CD4-positive, alpha-beta T cell treated with Interleukin-2 at 100 ng/mL for 4 hours (primary cell): ENCODE measurements around the gene KCNK7.

Source experiments
- DNase-seq: peaks from one replicate; pipeline ENCODE4 v3.0.0-alpha.2; 2020; ENCODE audit warnings: low spot score

The KCNK7 gene

DNA sequence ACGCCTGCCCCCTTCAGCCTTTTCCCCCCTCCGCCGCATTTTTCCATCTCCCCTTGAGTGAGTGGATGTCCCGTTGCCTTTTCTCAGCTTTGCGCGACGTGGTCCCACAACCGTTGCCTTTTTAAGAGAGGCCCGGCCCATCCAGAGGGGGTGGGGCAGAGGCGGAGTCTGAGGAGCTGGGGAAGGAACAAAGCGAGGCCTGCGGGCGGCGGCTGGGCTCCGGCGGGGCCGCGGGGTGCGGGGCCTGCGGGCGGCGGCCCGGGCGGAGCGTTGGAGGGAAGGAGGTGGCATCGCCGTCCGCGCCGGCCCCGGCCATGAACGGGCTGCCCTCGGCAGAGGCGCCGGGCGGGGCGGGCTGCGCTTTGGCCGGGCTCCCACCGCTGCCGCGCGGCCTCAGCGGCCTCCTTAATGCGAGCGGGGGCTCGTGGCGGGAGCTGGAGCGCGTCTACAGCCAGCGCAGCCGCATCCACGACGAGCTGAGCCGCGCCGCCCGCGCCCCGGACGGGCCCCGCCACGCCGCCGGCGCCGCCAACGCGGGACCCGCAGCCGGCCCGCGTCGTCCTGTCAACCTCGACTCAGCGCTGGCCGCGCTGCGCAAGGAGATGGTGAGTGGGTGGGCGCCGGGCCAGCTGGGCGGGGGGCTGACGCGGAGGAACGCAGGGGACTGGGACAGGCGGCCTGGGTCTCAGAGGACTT is 23.1 kb downstream of the KCNK7 start, which contains the start of gene FAM89B:
Gene FAM89B, plus strand, starts transcription at position 183 of the 696 bp plus-strand sequence. Its CDS starts 132 bp downstream, at position 315.
- DNase-seq: peak; percentile 88

DNA sequence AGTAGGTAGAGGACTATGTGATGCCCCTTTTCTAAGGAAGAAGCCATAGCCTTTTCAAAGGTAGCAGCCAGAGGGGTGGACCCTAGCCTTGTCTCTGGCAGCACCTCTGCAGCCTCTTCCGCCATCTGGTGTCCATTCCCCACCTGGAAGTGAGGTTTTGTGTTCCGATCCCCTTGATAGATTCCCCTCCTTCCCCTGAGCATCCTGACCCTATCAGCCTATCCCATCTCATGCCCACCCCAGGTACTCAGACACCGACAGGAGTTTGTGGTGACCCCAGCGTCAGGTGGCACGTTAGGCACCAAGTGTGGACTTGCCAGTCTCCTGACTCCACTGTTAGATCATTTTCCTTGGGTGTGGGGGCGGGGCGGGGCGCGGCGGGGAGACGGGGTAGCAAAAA is 23.7 kb downstream of the KCNK7 start:
- DNase-seq: no peak

DNA sequence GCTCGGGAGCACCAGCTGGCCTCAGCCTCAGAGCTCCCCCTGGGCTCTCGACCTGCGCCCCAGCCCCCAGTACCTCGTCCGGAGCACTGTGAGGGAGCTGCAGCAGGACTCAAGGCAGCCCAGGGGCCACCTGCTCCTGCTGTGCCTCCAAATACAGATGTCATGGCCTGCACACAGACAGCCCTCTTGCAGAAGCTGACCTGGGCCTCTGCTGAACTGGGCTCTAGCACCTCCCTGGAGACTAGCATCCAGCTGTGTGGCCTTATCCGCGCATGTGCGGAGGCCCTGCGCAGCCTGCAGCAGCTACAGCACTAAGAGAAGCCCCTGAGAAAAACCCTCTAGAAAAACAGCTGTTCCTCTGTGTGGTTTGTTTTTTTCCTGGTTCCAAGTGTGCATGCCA is 24.2 kb downstream of the KCNK7 start:
- DNase-seq: no peak

DNA sequence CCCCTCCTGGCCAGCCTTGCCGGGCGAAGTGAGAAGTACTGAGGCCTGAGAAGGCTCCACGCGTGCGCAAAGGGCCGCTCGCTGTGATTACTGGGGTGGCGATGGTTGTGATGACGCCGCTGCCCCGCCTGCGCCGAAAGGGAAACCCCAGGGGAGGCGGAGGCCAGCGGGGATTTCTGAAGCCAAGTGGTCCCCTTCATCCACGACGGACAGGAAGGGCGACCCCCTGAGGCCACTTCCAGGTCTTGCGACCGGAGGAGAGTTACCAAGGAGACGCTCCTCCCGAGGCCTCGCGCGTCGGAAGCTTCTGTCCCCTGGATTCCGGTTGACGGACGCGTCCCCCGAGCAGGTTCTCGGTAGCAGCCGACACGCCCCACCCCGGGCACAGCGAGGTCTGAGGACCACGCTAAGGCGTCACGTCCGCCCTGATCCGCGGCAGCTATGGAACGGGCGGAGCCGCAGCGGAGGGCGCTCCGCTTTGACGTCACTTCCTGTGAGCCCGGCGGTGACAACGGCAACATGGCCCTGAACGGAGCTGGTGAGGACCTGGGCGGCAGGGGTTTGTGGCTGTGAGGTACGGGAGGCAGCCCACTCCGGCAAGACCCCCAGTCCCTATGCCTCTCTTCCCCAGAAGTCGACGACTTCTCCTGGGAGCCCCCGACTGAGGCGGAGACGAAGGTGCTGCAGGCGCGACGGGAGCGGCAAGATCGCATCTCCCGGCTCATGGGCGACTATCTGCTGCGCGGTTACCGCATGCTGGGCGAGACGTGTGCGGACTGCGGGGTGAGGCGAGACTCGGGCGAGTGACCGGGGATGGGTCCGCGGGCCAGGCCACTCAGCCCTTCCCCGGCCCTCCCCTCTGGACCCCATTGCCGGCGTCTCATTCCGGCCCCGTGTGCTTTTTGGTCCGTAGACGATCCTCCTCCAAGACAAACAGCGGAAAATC is 25.4 kb downstream of the KCNK7 start, which contains the start of gene ZNRD2:
Gene ZNRD2, plus strand, starts transcription at position 505 of the 946 bp plus-strand sequence. Its CDS starts 15 bp downstream, at position 520.
- peak; percentile 98 for DNase-seq

DNA sequence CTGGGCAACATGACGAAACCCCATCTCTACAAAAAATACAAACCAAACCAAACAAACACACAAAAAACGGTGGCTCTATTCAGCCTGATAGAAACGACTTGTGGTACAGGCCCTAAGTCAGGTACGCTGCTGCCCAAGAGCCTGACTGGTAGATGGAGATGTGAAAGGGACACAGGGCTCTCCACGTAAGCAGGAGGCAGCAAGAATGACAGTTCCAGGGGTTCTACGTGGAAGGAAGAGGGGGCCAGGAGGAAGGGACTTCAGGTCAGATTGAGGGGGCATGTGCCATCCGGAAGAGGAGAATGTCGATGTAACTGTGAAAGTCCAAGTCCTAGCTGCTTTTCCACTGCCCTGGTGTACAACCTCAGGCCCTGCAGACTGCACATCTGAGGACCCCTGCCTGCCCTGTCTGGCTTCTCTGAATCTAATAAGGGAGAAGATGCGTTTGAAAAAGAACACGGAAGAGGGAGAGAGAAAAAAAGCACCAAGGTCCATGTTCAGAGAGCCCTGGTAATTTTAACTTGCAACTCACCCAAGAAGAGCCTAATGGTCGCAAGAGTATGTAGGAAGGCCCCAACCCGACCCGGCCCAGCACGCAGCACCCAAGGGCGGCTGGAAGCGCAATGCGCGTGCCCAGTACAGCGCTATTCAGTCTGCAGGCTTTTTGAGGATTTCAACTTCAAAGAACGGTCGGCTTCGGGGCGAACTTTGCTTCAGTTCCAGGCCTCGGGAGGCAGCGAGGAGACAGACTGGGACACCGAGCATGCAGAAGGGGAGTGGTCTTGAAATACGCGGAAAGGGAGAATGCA is 26.2 kb downstream of the KCNK7 start:
- no peak for DNase-seq

DNA sequence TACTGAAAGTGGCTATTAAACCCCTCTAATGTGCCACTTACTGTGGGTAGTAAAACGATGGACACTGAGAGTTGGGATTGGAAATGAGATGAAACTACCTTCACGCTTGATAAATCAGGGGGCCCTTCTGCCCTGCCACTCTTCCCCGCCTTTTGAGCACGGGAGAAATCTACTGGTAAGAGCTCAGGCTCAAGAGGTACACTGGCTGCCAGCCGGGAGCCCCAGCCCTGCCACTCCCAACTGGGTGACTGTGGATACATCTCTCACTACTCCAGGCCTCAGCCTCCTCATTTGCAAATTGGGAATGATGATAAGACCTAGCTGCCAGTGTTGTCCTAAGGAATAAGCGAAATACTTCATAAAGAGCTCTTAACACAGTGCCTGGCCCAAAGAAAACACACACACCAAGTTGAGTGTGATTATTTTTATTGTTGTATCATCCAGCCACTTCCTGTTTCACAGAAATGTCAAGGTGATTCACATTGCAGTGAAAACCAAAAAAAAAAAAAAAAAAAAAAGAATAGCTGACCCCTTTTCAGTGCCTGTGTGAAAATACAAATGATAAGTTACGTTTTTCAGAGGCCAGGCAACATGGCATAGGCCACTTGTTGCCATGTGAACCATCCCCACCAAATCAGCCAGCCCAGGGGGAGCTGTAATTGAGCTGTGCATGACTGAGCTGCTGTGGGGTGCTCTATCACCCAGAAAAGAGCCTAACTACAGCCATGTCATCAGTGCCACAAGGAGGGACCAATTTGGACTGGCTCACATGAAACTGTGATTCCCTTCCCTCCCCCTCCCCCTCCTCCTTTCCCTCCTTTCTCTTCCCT is 29.8 kb downstream of the KCNK7 start:
- DNase-seq: peak; percentile 86

DNA sequence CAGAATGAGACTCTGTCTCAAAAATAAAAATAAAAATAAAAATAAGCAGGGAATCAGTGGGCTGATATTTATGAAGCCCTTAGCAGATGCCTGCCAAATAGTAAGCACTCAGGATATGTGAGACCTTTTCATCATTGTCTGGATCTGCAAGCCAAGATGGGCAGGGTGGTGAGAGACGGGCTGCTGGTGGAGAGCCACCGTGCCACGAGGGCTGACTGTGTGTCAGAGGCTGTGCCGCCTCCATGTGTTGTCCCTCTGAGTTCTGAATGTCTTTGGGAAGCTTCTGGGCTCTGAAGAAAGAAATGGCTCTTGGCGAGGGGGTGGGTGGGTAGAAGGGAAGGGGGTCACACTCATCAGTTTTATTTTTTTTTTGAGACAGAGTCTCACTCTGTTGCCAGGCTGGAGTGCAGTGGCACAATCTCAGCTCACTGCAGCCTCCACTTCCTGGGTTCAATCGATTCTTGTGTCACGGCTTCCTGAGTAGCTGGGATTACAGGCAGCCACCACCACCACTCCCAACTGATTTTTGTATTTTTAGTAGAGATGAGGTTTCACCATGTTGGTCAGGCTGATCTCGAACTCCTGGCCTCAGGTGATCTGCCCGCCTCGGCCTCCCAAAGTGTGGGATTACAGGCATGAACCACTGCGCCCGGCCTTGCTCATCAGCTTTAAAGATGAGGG is 30.6 kb downstream of the KCNK7 start:
- peak; percentile 56 for DNase-seq

DNA sequence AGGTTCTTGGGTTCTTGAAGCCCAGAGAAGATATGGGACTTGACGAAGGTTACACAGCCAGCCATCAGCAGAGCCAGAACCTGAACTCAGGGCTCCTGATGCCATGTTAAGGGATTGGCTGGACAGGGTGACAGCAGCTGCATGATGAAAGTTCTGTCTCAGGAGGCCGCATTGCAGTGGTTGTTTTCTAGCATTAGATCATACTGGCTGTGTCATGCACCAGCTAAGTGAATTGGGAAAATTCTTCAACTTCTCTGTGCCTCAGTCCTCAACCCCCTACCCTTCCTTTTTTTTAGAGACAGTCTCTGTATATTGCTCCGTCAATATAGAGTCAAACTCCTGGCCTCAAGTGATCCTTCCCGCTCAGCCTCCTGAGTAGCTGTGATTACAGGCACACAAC is 32.0 kb downstream of the KCNK7 start:
- DNase-seq: no peak

DNA sequence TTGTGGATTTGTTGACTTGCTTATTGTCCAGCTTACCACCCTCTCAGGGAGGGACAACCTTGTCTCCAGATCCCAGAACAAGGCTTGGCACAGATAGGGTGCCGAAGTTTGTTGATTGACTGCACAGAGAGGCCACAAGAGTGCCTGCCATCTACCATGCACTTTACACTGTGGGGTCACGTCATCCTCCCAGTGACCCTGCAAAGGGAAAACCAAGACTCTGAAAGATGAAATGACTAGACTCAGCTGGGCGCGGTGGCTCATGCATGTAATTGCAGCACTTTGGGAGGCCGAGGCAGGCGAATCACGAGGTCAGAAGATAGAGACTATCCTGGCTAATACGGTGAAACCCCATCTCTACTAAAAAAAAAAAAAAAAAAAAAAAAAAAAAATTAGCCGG is 32.8 kb downstream of the KCNK7 start:
- no peak for DNase-seq

DNA sequence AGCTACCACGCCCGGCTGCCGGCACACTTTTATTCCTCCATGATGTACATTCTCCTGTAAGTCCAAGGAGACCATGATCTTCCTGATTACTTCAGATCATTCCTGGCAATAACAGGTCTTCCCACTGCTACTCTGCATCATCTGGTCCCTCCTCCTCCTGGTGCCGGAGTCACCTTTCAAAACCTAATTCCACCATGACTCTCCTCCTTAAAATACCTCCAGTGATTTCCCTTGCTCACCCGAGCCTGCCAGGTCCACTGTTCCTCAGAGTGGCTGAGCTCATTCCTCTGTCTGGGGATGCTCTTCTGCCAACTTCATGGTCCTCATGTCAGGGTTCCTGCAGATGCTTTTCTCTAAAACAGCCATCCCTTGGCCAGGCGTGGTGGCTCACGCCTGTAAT is 33.6 kb downstream of the KCNK7 start:
- no peak for DNase-seq

DNA sequence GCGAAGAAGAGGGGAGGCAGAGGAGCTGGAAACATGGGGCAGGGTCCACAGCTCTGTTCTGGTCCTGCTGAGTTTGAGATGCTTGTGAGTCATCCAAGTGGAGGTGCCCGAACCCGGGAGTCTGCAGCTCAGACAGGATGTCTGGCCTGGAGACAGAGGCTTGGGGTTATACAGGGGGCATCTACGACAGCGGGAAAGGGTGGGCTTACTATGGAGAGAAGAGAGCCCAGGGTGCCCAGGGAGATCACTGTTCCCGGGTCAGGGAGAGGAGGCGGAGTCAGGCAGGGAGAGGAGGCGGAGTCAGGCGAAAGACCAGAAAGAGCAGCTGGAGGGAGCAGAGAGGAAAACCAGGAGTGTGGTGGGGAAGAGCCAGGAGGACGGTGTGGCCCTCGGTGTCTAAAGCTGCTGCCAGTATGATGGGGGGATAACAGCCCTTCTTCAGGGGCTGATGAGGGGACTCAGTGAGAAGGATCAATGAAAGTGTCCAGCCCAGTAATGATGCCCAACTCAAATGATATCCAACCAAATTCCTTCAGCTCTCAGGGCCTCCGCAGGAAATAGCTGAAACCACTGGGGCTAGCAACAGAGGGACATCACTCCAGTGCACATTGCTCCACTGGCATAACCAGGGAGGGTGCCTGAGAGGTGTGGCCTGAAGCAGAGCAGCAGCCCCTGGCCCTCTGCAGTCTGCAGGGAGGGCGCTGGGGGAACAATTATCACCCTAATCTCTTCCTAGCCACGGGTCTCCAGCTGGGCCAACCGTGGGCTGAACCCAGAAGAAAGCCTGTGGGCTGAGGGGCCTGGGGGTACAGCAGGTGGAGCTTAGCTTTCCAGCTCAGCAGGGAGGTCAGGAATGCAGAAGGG is 34.8 kb downstream of the KCNK7 start:
- no peak for DNase-seq

DNA sequence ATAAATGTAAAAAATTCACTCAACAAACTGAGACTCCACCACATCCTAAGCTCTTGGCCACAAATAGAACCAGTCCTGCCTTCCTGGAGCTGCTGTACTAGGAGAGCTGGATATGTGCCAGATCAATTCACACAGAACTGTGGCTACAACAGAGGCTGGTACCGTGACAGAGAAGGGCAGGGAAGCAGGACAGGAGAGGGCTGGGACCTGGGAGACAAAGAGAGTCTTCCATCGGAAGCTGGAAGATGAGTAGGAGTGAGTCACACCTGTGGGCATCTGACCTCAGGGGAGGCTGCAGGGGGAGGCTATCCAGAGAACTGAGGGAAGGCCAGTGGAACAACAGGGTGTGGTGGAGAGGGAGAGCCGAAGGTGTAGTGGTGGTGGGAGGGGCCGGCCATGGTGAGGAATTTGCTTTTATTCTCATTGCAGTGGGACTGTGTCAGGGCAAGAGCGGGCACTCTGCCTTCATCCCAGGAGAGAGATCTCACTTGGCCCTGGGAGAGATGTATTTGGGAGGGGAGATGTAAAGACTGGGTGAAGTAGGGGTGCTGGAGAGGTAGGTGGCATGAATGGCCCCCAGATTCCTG is 35.6 kb downstream of the KCNK7 start:
- no peak for DNase-seq

DNA sequence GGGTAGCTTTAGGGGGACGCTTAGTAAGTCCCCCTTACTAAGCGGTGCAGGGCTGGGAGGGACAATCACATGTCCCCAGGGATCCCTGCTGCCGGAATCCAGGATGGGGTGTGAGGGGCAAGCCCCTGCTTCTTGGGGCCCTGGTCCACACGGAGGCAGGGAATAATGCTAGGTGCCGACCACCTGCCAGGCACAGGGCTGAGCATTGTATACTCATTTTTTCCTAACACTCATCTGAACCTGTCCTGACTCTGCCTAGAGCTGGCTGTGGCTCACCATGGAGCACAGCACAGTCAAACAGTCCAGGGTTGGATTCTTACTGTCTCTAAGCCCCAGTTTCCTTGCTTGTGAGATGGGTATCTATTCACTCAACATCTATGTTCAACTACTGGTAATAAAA is 36.1 kb downstream of the KCNK7 start:
- no peak for DNase-seq

DNA sequence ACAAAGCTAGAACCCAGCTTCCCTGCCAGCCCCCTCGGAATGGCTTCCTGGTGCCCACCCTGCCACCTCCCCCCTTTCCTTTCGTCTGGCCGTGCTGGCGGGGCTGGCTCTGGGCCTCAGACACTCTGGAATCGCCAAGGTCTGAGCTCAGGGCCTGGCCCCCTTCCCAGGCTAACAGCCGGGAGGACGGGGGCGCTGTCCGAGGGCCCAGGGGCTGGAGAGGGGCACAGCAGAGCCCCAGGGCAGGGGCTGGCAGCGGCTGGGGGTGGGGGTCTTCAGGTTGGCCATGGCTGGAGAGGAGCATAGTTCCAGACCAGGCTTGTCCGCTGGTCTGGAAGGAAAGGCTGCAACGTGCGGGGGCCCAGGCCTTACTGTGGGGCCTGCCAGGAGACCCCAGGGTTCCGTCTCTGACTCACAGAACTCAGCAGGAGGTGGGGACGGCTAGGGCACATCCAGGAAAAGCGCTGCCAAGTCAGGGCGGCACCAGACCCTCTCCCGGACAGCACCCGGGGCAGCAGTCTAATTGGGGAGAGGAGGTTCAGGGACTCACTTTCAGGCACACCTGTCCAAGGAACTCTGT is 36.6 kb downstream of the KCNK7 start:
- no peak for DNase-seq

DNA sequence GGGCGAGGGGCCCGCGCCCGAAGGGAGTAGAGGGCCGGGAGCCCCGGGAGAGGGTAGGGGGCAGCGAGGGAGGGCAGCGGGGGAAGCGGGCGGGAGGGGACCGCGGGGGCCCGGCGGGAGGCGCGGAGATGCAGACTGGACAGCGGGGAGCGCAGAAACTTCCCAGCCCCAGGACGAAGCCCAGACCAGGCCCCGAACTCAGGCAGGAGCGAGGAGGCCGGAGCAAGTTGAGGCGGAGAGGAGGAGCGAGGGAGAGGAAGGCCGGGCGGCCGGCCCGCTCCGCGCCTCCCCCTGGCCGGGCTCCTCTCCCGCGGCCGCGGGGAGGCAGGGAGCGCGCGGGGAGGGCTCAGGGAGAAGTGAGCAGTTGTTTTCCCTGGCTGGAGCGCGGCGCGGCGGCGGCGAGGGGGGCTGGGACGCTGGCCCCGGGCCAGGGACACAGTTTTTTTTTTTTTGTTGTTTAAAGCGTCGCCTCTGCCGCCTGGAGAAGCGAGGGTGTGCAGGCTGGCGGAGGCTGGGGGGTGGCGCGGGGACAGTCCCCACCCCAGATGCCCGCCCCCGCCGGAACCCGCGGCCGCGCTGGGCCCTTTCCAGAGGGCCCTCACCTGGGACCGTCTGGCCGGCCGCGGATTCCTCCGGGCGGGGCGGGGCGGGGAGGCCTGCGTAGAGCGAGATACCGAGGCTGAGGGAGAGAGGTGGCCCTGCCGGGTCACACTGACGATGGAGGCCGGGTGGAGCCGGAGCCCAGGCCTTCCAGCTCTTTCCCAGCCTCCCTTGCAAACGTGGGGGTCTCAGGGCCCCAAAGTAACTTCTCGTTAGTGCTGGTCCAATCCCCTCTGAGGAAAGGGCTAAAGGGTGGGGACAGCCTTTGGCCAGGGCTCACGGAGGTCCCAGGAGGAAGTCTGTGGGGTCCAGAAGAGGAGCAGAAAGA is 37.3 kb downstream of the KCNK7 start, which contains the start of gene LTBP3:
Gene LTBP3, minus strand, starts transcription at position 358 of the 928 bp plus-strand sequence. CDS start 400 bp downstream, outside the sequence.
- peak; percentile 37 for DNase-seq

DNA sequence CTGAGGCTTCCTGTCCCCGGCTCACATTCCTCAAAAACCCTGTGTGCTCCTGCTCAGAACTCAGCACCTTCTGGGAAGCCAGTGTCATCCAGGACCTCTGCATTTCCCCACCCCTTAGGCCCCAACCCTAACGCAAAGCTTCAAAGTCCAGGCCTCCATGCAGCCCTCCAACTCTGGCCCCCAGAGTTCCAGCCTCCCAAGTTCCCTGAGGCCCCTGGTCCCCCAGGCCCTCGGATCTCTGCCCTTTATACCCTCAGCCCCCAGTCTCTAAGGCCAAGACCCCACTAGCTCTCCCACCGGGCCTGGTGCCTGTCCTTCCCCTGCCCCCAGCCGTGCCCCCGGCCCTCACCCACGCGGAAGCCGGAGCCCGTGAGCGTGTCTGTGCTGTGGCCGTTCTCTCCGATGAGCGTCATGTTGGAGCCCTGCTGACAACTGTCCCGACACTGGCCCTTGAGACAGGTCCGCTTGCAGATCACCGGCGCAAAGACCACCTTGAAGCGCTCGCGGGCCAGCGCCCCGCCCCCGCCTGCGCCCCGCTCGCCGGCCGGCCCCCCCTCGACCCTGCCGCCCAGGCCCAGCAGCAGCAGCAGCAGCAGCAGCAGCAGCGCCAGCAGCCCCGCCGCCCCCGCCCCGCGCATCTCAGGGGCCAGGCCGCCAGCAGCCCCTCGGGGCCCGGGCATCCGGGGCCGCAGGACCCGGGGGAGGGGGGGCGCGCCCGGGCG is 38.2 kb downstream of the KCNK7 start:
- DNase-seq: no peak
